ENCODE data around the gene GNB1L. TPM values are rescaled to one million over a fixed set of nuclear protein-coding genes. Genes with fewer than 3 reads are reported as not detected.

The GNB1L gene
- total and polyA plus RNA-seq, 10 of the 15 experiments (the other 5 are each of a cell fraction or from before 2014, with no cell fraction given) = 0.21 to 19.4 (median 6.8) TPM

DNA sequence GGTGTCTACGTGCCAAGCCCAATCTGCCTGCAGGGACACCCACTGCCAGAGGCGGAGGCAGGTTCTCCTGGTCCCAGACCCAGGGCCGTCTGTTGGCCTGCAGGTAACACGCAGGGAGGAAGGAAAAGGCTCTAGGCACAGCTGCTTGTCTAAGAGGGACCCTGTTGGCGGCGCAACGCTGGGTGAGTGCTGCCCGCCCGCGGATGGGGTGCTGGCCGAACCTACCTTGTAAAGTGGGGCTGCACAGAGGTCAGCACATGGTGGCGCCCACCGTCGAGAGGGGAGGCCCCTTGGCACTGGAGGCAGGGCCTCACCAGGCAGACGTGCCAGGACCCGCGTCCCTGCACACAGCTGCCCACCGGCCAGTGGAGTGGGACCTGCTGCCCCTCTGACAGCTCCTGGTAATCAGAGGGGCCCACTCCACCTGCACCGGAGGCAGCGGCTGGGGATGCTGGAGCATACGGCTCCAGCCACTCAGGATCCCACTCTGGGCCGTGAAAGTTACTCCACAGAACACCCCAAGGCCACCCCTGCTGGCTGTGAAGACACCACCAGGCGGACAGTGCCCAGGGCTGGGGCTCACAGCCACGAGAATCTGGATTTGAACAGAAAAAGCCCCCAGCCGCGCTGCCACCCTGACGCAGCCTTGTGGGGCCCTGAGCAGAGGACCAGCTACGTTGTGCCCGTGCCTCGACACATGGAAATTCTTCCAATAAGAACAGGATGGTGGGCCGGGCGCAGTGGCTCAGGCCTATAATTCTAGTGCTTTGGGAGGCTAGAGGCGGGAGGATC is 70.1 kb downstream of the GNB1L start:
- no peaks in the 10 kb centered on the region for H3K79me2 ChIP-seq (ENCODE audit: control insufficient read depth, insufficient read depth, low read length)
- ATAC-seq = no peak
- peaks cover 0 to 2% of the 10 kb centered on the region in 2 experiments; a peak in 1 of 4 replicates for H3K27me3 ChIP-seq (replicated peaks in 1 of 2; ENCODE audit: control insufficient read depth in 2 of 2, insufficient read depth in 2 of 2, low read length in 1 of 2)
- no peak overlapping the region for H2AFZ ChIP-seq (ENCODE audit: control insufficient read depth, low read depth, low read length)
- no peak for TF ChIP-seq KDM1A (IDR thresholded peaks at IDR 0.05; ENCODE audit: borderline replicate concordance)
- TF ChIP-seq, protein P1, sequence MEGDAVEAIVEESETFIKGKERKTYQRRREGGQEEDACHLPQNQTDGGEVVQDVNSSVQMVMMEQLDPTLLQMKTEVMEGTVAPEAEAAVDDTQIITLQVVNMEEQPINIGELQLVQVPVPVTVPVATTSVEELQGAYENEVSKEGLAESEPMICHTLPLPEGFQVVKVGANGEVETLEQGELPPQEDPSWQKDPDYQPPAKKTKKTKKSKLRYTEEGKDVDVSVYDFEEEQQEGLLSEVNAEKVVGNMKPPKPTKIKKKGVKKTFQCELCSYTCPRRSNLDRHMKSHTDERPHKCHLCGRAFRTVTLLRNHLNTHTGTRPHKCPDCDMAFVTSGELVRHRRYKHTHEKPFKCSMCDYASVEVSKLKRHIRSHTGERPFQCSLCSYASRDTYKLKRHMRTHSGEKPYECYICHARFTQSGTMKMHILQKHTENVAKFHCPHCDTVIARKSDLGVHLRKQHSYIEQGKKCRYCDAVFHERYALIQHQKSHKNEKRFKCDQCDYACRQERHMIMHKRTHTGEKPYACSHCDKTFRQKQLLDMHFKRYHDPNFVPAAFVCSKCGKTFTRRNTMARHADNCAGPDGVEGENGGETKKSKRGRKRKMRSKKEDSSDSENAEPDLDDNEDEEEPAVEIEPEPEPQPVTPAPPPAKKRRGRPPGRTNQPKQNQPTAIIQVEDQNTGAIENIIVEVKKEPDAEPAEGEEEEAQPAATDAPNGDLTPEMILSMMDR (IDR thresholded peaks at IDR 0.05 in 2 of 3, conservative IDR thresholded peaks at IDR 0.05 in 1 of 3; ENCODE audit: control insufficient read depth in 2 of 3, extremely low read depth in 1 of 3, insufficient read depth in 1 of 3, low read depth in 3 of 3, low read length in 3 of 3) = no peak
- H3K4me2 ChIP-seq (ENCODE audit: control insufficient read depth, insufficient read depth) = no peak overlapping the region
- H3K9ac ChIP-seq (ENCODE audit: control insufficient read depth, insufficient read depth, low read length) = no peak overlapping the region
- H3K4me1 ChIP-seq (ENCODE audit: control insufficient read depth, insufficient read depth, low read length) = no peaks in the 10 kb centered on the region
- intact Hi-C loops (cut with micrococcal nuclease; ENCODE audit: unreplicated experiment) = no loop called here
- ChIA-PET CTCF (no interaction called here), RAD21 (ENCODE audit: unreplicated experiment) (no interaction called here), POLR2A (no interaction called here), SMC1A (ENCODE audit: uncharacterized antibody, unreplicated experiment) (no interaction called here)
- H4K20me1 ChIP-seq (ENCODE audit: control insufficient read depth, insufficient read depth) = no peaks in the 10 kb centered on the region
- FAIRE-seq = no peak
- in situ Hi-C loops (cut with MboI) = no loop called here
- 82% methylated on average over 29 of the region's 33 CpGs for WGBS (ENCODE audit: insufficient coverage, insufficient replicate concordance, low lambda C conversion rate, missing lambda C conversion rate)
- H3K27ac ChIP-seq (ENCODE audit: control insufficient read depth, insufficient read depth) = no peak overlapping the region
- DNase-seq (ENCODE audit: low read depth, low spot score) = no peak
- no peaks in the 10 kb centered on the region for H3K9me3 ChIP-seq (replicated peaks; ENCODE audit: control insufficient read depth, insufficient read depth, low read length)
- no TSS peak for BruUV-seq (replicated peaks)
- H3K36me3 ChIP-seq (ENCODE audit: control insufficient read depth in 2 of 2, insufficient read depth in 2 of 2, low read length in 1 of 2) = no peaks in the 10 kb centered on the region
- H3K4me3 ChIP-seq = no peak overlapping the region

DNA sequence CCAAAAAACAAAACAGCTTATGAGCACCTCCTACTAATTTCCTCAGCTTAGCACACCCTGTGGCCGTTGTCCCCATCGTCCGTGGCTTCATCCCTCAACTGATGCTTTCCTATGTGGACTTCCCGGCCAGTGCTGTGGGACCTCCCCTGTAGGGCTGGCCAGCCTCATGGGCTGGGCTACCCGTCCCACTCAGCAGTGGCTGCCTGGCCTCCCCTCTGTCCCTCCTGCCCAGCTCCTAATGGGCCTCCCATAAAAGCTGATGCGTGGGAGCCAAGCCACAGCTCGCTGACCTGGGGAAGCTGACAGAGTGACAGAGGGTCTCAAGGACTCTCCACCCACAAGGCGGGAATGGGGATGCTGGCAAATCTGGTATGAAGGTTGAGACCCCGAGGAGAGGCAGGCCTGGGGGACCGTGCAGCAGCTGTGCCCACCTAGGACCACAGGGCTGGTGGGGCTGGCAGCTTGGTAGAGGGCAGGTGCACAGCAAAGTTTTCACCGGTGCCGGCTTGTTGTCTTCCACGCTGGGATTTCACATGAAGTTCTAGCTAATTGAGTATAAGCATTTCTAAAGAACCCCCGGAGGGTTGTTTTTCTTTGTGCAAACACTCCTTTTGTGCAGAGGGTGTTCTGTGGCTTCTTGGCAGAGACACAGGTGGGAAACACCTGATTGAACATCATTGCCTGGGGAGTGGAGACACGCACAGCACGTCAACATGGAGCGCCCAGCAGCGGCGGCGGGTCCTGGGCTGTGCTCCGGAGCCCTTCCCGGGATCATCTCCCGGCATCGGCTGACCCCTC is 70.9 kb downstream of the GNB1L start:
- 76% methylated on average over 24 of the region's 24 CpGs for WGBS (ENCODE audit: insufficient coverage, insufficient replicate concordance, low lambda C conversion rate, missing lambda C conversion rate)
- Histone ChIP-seq H3K9me3 (replicated peaks; ENCODE audit: control insufficient read depth, insufficient read depth, low read length) (no peaks in the 10 kb centered on the region), H3K4me1 (ENCODE audit: control insufficient read depth, insufficient read depth, low read length) (no peaks in the 10 kb centered on the region), H3K79me2 (ENCODE audit: control insufficient read depth, insufficient read depth, low read length) (no peaks in the 10 kb centered on the region), H3K36me3 (ENCODE audit: control insufficient read depth in 2 of 2, insufficient read depth in 2 of 2, low read length in 1 of 2) (no peaks in the 10 kb centered on the region), H3K27me3 (replicated peaks in 1 of 2; ENCODE audit: control insufficient read depth in 2 of 2, insufficient read depth in 2 of 2, low read length in 1 of 2) (peaks cover 0 to 2% of the 10 kb centered on the region in 2 experiments; a peak in 1 of 4 replicates), H4K20me1 (ENCODE audit: control insufficient read depth, insufficient read depth) (no peaks in the 10 kb centered on the region), H3K4me2 (ENCODE audit: control insufficient read depth, insufficient read depth) (no peak overlapping the region), H2AFZ (ENCODE audit: control insufficient read depth, low read depth, low read length) (no peak overlapping the region), H3K4me3 (no peak overlapping the region), H3K27ac (ENCODE audit: control insufficient read depth, insufficient read depth) (no peak overlapping the region), H3K9ac (ENCODE audit: control insufficient read depth, insufficient read depth, low read length) (no peak overlapping the region)
- no TSS peak for BruUV-seq (replicated peaks)
- intact Hi-C loops (cut with micrococcal nuclease; ENCODE audit: unreplicated experiment) (no loop called here), in situ Hi-C loops (cut with MboI) (no loop called here)
- FAIRE-seq = no peak
- ATAC-seq = no peak
- CTCF ChIA-PET = no interaction called here
- RAD21 ChIA-PET (ENCODE audit: unreplicated experiment) = no interaction called here
- SMC1A ChIA-PET (ENCODE audit: uncharacterized antibody, unreplicated experiment) = no interaction called here
- DNase-seq (ENCODE audit: low read depth, low spot score) = no peak
- POLR2A ChIA-PET = no interaction called here
- TF ChIP-seq EZH2 (IDR thresholded peaks at IDR 0.05; ENCODE audit: borderline replicate concordance, control insufficient read depth, low read depth, low read length) = no peak
- TF ChIP-seq, protein P2, sequence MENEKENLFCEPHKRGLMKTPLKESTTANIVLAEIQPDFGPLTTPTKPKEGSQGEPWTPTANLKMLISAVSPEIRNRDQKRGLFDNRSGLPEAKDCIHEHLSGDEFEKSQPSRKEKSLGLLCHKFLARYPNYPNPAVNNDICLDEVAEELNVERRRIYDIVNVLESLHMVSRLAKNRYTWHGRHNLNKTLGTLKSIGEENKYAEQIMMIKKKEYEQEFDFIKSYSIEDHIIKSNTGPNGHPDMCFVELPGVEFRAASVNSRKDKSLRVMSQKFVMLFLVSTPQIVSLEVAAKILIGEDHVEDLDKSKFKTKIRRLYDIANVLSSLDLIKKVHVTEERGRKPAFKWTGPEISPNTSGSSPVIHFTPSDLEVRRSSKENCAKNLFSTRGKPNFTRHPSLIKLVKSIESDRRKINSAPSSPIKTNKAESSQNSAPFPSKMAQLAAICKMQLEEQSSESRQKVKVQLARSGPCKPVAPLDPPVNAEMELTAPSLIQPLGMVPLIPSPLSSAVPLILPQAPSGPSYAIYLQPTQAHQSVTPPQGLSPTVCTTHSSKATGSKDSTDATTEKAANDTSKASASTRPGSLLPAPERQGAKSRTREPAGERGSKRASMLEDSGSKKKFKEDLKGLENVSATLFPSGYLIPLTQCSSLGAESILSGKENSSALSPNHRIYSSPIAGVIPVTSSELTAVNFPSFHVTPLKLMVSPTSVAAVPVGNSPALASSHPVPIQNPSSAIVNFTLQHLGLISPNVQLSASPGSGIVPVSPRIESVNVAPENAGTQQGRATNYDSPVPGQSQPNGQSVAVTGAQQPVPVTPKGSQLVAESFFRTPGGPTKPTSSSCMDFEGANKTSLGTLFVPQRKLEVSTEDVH (IDR thresholded peaks at IDR 0.05; ENCODE audit: low read depth, partially characterized antibody) = no peak
- no peak for TF ChIP-seq GATAD2B (conservative IDR thresholded peaks at IDR 0.05; ENCODE audit: low read depth)

Measured in GM12878 (cell line).